Measurements from ENCODE around the gene KRT6C.

Gene KRT6C

DNA sequence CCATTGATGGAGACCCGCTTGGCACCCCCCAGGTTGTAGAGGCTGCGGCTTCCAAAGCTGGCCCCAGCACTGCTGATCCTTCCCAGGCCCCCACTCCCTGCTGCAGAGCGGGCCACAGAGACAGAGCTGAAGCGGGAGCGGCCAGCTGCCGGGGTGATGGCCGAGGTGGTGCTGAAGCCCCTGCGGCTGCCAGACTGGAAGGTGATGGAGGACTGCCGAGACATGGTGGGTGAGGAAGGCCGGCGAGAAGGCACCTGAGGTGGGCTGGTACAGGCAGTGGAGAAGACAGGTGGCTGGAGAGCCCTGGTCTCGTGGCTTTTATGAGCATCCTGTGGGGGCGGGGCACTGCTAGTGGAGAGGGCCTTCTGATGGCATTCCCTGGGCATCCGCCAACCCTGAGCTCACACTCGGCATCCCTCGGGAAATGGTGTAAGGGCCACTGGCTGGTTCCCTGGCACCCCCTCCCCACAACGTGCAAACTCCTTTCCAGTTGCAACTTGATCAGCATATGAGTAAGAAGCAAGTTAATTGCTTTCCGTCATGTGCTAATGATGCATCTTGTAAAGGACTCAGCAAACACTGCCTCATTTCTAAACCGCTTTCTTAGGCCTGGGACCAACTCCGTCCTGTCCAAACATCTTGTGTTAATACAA lies 39.4 kb downstream of the KRT6C start, which contains the start of gene KRT75:
Gene KRT75, minus strand, starts transcription at position 291 of the 653 bp plus-strand sequence. Its CDS starts 67 bp downstream, at position 224.
- DNase-seq = no peak

DNA sequence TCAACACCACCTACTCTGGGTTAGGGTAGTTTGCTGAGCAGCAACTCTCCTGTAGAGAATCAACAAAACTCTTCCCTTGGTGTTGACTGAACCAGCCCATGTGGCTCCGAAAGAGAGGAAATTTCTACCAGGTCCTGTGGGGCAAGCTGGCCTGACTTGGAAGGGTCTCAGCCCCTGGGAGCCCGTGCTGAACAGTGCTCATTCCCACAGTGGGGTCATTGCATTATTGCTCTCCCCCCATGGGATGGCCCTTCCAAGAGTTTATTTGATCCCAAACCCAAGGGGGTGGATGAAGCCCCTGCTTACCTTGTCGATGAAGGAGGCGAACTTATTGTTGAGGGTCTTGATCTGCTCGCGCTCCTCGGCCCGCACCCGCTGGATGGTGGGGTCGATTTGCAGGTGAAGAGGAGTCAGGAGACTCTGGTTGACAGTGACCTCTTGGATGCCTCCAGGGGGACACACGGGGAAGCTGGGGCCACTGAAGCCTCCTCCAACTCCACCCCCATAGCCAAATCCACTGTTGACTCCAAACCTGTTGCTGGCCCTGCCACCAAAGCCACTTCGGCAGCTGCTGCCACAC lies 40.0 kb downstream of the KRT6C start:
- DNase-seq = no peak

DNA sequence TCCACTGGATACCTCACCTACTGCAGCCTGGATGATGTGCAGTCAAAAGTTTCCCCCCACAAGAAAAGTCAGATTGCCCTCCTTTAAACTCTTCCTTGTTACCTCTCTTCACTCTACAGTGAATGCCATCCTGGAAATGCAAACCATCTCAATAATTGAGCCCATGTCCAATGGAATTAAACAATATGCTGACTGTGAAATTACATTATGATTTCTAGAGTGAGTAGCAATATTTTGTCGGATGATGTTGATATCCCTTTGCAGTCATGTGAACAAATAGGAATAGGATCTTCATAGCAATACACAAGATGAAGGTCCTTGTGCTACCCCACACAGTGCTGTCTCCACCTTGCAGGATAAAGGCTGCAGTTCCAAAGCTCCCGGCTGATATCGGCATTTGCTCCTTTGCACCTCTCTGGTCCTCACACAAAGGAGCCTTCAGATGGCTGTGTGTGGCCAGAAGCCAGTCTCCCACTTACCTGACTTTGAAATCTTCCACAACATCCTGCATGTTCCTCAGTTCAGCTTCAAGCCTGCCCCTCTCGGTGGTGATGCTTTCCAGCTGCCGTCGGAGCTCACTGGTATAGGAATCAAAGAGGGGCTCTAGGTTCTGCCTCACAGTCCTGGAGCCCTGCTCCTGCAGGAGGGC lies 40.9 kb downstream of the KRT6C start:
- DNase-seq = no peak

DNA sequence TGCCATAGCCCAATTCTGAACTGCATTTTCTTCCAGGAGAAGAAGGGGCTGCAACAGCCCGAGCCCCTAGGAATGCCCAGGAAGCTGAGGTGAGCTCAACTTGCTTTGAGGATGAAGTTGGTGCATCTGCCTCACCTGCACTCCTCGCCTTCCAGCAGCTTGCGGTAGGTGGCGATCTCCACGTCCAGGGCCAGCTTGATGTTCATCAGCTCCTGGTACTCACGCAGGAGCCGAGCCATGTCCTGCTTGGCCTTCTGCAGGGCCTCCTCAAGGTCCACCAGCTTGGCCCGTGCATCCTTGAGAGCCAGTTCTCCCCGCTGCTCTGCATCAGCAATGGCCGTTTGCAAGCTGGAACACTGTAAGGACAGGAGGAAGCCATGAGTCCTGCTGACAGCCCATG lies 45.5 kb downstream of the KRT6C start:
- DNase-seq = no peak

DNA sequence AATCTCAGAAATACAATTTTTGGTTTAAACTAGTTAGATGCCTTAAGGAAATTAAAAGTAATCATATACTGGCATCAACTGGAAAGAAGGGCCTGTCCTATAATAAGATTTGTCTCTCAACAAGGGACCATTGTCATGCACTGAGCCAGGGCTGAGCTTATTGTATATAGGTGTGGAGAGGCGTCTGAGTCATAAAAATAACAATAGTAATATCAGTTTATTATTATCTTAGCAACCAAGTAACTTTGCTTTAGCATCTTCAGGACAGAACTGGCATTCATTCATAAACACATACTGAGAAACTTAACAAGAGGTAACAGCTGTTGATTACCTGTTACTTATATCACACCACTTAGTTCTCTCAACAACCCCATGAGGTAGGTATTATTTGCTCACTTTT lies 46.5 kb downstream of the KRT6C start:
- DNase-seq = no peak

DNA sequence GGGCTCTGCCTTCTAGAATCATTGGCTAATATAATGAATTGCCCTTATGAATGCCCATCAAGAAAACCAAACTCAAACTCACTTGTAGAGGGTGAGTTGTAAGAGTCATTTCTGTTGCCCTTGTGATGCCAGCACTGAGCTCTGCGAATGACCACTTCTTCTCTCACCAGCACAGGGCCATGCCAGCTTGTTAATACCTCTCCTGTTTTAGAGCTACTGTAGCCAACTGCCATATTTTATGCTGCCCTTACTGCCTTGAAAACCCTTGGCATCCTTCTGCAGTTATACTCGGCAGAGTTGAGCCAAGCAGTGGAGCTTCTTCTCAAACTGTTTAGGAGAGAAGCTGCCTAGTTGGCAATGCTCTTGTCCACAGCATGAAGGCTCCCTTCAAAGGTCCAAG lies 47.6 kb downstream of the KRT6C start:
- DNase-seq = no peak

DNA sequence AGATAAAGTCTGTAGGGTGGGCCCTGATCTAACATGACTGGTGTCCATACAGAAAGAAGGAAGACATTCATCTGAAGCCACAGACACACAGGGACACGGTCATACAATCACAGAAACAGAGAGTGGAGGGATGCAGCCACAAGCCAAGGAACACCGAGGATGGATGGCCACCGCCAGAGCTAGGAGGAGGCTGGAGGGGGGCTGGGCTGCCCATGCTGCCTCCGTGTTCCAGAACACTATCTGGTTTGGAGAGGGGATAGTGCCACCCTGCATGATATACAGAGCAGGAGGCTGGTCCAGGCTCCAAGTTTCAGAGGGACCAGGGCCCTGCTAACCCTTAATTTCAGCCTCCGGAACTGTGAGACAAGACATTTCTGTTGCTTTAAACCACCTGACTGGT lies 48.1 kb downstream of the KRT6C start:
- no peak for DNase-seq

DNA sequence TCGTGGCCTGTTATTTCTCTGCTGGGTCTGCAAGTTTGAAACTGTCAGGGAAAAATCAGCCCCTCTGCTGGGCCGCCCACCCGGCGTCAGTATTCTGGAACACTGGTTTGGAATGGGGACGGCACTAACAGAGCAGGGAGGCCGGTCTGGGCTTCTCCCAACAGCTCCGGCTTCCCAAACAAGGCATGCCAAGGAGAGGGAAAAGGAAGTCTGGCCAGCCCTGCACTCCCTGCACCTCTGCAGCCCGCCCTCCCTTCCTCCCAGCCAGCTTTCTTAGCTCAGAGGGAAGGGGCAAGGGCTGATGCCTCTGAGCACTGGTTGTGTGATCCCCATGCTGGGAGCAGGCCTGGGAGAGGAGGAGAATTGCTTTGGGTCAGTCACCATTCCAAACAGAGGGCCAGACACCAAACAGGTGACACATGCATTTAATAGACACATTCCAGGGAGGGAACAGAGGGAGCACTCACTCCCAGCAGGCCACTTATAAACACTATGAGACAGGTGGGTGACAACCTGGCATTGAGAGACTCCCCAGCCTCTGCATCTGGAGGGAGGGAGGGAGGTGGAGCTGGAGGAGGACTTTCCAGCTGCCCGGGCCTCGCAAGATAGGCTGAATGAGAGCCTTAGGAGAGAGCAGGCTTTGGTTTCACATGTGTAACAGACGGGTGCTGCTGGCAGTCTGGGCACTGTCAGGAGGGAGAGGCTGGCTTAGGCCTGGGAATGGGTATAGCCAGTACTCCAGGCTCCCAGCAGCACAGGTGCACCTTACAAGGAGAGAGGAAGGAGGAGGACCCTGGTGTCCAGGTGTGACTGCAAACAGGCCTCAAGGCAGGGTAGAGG lies 49.7 kb downstream of the KRT6C start:
- DNase-seq = no peak

DNA sequence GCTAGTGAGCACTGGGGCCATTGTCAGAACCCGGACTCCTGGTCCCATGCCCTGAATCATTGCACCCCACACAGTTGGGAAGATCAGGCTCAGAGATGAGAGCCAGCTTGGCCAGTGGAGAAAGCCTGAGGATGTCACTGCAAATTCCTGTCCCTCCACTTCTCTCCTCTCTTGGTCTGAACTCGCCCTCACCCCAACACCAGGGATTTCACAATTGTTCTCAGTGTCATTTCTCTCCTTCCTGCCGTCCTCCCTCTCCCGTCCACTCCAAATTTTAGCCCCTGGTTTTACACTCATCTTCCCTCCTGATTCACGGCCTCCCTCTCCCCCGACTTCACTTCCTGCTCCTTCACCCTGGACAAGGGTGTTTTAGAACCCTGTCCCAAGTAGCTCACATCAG lies 50.6 kb downstream of the KRT6C start:
- DNase-seq = no peak

DNA sequence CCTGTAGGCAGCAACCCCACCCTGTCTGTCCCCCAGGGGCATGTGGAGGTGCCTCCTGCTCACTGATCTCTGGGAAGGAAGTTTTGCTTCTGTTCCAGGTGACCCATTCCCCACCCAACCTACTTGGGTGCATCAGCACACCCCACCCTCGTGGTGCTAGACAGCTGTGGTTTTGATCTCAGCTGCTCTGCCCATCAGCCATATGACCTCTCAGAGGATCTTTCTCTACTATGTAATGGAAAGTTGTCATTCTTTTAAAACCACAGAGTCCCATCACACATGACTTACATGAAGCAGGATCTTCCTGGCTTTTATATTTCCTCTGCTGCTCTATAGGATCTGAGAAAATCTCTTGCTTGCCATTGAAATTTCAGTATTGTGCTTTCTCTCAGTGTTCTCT lies 53.9 kb downstream of the KRT6C start:
- DNase-seq = no peak

DNA sequence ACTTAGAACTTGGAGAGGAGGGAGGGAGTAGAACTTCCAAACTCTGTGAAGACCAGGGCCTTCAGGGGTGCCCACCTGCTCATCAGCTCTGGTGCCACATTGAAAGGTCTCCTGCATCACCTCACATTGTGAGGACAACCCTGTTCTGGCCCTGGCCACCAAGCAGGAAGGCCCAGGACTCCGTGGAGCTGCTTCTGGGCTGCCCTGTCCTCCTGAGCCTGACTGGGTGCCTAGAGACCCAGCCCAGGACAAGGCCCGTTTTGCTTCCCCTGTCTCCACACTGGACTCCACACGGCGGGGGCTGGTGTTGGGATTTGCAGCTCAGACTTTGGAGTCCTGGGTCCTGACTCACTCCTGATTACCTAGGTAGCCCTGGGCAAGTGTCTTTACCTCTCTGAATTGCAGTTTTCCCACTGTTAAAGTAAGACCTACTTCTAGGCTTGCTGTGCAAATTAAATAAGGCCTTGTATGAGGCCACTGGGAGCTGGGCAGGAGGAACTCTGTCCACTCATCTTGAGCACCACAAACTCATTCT lies 55.0 kb downstream of the KRT6C start:
- DNase-seq = no peak
